ENCODE data around the gene MYO5B. TPM values are rescaled to one million over a fixed set of nuclear protein-coding genes. Genes with fewer than 3 reads are reported as not detected.
"Not testable (repeated sequence)": the region's sequence is repeated elsewhere in the genome, so short reads cannot be mapped to it uniquely, and the experiment has no call there.

The MYO5B gene
- total and polyA plus RNA-seq, 4 donors: 0.92 to 20.3 (median 2.9) TPM

DNA sequence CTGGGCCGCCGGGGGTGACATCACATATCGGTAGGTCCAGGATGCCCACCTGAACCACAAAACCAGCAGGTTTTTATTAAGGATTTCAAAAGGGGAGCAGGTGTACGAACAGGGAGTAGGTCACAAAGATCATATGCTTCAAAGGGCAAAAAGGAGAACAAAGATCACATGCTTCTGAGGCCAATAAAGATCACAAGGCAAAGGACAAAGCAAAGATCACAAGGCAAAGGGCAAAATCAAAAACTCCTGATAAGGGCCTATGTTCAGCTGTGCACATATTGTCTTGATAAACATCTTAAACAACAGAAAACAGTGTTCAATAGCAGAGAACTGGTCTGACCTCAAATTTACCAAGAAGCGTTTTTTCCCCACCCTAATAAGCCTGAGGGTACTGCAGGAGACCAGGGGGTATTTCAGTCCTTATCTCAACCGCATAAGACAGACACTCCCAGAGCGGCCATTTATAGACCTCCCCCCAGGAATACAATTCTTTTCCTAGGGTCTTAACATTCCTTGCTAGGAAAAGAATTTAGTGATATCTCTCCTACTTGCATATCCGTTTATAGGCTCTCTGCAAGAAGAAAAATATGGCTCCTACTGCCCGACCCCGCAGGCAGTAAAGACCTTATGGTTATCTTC is 386.3 kb downstream of the MYO5B start:
- WGBS, 2 donors: 96 to 97% methylated on average over 10 of the region's 10 CpGs
- ATAC-seq (ENCODE audit: low FRiP score); H3K9me3 ChIP-seq (ENCODE audit: control insufficient read depth, low read length); intact Hi-C loops (cut with DNase I); H3K27ac ChIP-seq (ENCODE audit: low read depth in 1 of 2, low read length in 2 of 2); H3K4me3 ChIP-seq (ENCODE audit: low read length in 2 of 2); H3K36me3 ChIP-seq (ENCODE audit: control insufficient read depth in 1 of 2, insufficient read depth in 2 of 2, low read length in 1 of 2); H3K4me1 ChIP-seq (ENCODE audit: control insufficient read depth in 1 of 2, insufficient read depth in 2 of 2, low read length in 2 of 2); DNase-seq; H3K27me3 ChIP-seq (ENCODE audit: control insufficient read depth in 1 of 2, insufficient read depth in 2 of 2, low read length in 1 of 2): not testable (repeated sequence)

DNA sequence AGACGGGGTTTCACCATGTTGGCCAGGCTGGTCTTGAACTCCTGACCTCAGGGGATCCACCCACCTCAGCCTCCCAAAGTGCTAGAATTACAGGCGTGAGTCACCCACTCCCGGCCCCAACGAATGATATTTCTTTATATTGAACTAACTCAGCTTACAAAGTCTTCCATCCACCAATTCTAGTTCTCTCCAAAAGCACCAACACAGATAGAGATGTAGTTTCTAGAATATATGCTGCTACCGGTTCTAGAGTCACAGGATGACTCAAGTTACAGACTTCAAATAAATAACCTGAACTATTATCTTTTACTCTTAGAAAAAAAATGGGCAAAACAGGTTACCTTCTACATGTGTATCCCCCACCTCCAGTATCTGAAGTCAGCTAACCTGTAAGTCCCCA is 390.9 kb downstream of the MYO5B start:
- intact Hi-C loops (cut with DNase I): no loop called here
- 94% methylated on average over 5 of the region's 5 CpGs for WGBS, 2 donors
- Histone ChIP-seq H3K27ac (ENCODE audit: low read depth in 1 of 2, low read length in 2 of 2) (no peak overlapping the region), H3K4me3 (ENCODE audit: low read length in 2 of 2) (no peak overlapping the region), H3K27me3 (ENCODE audit: control insufficient read depth in 1 of 2, insufficient read depth in 2 of 2, low read length in 1 of 2) (no peaks in the 10 kb centered on the region), H3K36me3 (ENCODE audit: control insufficient read depth in 1 of 2, insufficient read depth in 2 of 2, low read length in 1 of 2) (no peaks in the 10 kb centered on the region), H3K9me3 (ENCODE audit: control insufficient read depth, low read length) (no peaks in the 10 kb centered on the region), H3K4me1 (ENCODE audit: control insufficient read depth in 1 of 2, insufficient read depth in 2 of 2, low read length in 2 of 2) (no peaks in the 10 kb centered on the region)
- no peak for ATAC-seq (ENCODE audit: low FRiP score)
- no peak for DNase-seq

DNA sequence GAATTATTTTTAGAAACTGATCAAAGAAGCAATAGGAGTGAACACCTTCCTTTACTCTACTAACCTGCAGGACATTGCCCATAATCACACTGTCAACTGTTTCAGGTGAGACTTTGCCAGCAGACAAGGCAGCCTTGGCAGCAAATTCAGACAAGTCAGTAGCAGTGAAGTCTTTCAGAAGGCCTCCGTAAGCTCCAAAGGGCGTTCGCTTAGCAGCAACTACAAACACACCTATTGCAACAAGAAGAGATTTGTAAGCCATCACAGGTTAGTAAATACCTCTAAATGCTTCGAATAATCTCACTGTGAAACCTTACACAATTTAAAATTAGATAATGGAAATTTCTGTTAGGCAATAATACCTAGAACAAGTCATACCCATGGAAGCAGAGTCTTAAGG is 392.3 kb downstream of the MYO5B start:
- ATAC-seq (ENCODE audit: low FRiP score) (no peak), DNase-seq (no peak)
- Histone ChIP-seq H3K4me1 (ENCODE audit: control insufficient read depth in 1 of 2, insufficient read depth in 2 of 2, low read length in 2 of 2) (no peaks in the 10 kb centered on the region), H3K9me3 (ENCODE audit: control insufficient read depth, low read length) (no peaks in the 10 kb centered on the region), H3K4me3 (ENCODE audit: low read length in 2 of 2) (no peak overlapping the region), H3K36me3 (ENCODE audit: control insufficient read depth in 1 of 2, insufficient read depth in 2 of 2, low read length in 1 of 2) (no peaks in the 10 kb centered on the region), H3K27me3 (ENCODE audit: control insufficient read depth in 1 of 2, insufficient read depth in 2 of 2, low read length in 1 of 2) (no peaks in the 10 kb centered on the region), H3K27ac (ENCODE audit: low read depth in 1 of 2, low read length in 2 of 2) (no peak overlapping the region)
- WGBS, 2 donors: 95 to 97% methylated on average over 4 of the region's 4 CpGs
- intact Hi-C loops (cut with DNase I): no loop called here

DNA sequence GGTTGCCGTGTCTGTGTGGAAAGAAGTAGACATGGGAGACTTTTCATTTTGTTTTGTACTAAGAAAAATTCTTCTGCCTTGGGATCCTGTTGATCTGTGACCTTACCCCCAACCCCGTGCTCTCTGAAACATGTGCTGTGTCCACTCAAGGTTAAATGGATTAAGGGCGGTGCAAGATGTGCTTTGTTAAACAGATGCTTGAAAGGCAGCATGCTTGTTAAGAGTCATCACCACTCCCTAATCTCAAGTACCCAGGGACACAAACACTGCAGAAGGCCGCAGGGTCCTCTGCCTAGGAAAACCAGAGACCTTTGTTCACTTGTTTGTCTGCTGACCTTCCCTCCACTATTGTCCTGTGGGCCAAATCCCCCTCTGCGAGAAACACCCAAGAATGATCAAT is 394.5 kb downstream of the MYO5B start:
- intact Hi-C loops (cut with DNase I); ATAC-seq (ENCODE audit: low FRiP score); H3K9me3 ChIP-seq (ENCODE audit: control insufficient read depth, low read length); H3K36me3 ChIP-seq (ENCODE audit: control insufficient read depth in 1 of 2, insufficient read depth in 2 of 2, low read length in 1 of 2); H3K27me3 ChIP-seq (ENCODE audit: control insufficient read depth in 1 of 2, insufficient read depth in 2 of 2, low read length in 1 of 2); H3K4me3 ChIP-seq (ENCODE audit: low read length in 2 of 2); H3K27ac ChIP-seq (ENCODE audit: low read depth in 1 of 2, low read length in 2 of 2); H3K4me1 ChIP-seq (ENCODE audit: control insufficient read depth in 1 of 2, insufficient read depth in 2 of 2, low read length in 2 of 2); DNase-seq: not testable (repeated sequence)
- 90 to 99% methylated on average over 2 to 5 of the region's 5 CpGs for WGBS, 2 donors

DNA sequence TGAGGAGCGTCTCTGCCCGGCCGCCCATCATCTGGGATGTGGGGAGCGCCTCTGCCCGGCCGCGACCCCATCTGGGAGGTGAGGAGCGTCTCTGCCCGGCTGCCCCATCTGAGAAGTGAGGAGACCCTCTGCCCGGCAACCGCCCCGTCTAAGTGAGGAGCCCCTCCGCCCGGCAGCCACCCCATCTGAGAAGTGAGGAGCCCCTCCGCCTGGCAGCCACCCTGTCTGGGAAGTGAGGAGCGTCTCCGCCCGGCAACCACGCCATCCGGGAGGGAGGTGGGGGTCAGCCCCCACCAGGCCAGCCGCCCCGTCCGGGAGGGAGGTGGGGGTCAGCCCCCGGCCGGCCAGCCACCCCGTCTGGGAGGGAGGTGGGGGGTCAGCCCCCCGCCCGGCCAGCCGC is 395.1 kb downstream of the MYO5B start:
- H3K4me1 ChIP-seq (ENCODE audit: control insufficient read depth in 1 of 2, insufficient read depth in 2 of 2, low read length in 2 of 2); H3K27me3 ChIP-seq (ENCODE audit: control insufficient read depth in 1 of 2, insufficient read depth in 2 of 2, low read length in 1 of 2); H3K27ac ChIP-seq (ENCODE audit: low read depth in 1 of 2, low read length in 2 of 2); H3K4me3 ChIP-seq (ENCODE audit: low read length in 2 of 2); H3K36me3 ChIP-seq (ENCODE audit: control insufficient read depth in 1 of 2, insufficient read depth in 2 of 2, low read length in 1 of 2); intact Hi-C loops (cut with DNase I); H3K9me3 ChIP-seq (ENCODE audit: control insufficient read depth, low read length); DNase-seq; ATAC-seq (ENCODE audit: low FRiP score): not testable (repeated sequence)
- WGBS, 2 donors: 94 to 100% methylated on average over 7 to 23 of the region's 29 CpGs

DNA sequence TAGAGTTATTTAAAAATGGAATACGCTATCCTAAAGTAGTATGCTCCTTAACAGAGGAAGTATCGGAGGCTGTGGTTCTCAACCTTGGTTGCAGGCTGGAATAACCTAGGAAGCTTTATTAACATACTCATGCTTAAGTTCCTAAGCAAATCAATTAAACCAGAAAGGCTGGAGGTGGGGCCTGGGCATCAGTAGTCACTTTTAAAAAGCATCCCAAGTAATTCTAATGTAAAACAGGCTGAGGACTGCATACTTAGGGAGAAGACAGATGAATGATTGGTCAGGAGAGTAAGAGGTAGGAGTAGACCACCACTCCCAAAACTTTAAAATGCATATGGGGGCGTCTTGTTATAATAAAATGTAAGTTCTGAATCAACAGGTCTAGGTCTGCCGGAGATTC is 396.9 kb downstream of the MYO5B start:
- no peaks in the 10 kb centered on the region for H3K9me3 ChIP-seq (ENCODE audit: control insufficient read depth, low read length)
- H3K4me3 ChIP-seq (ENCODE audit: low read length in 2 of 2): no peak overlapping the region
- no peaks in the 10 kb centered on the region for H3K36me3 ChIP-seq (ENCODE audit: control insufficient read depth in 1 of 2, insufficient read depth in 2 of 2, low read length in 1 of 2)
- ATAC-seq (ENCODE audit: low FRiP score) (no peak), DNase-seq (no peak)
- intact Hi-C loops (cut with DNase I): no loop called here
- H3K27ac ChIP-seq (ENCODE audit: low read depth in 1 of 2, low read length in 2 of 2): no peak overlapping the region
- 95 to 98% methylated on average over 4 of the region's 4 CpGs for WGBS, 2 donors
- no peaks in the 10 kb centered on the region for H3K4me1 ChIP-seq (ENCODE audit: control insufficient read depth in 1 of 2, insufficient read depth in 2 of 2, low read length in 2 of 2)
- no peaks in the 10 kb centered on the region for H3K27me3 ChIP-seq (ENCODE audit: control insufficient read depth in 1 of 2, insufficient read depth in 2 of 2, low read length in 1 of 2)

DNA sequence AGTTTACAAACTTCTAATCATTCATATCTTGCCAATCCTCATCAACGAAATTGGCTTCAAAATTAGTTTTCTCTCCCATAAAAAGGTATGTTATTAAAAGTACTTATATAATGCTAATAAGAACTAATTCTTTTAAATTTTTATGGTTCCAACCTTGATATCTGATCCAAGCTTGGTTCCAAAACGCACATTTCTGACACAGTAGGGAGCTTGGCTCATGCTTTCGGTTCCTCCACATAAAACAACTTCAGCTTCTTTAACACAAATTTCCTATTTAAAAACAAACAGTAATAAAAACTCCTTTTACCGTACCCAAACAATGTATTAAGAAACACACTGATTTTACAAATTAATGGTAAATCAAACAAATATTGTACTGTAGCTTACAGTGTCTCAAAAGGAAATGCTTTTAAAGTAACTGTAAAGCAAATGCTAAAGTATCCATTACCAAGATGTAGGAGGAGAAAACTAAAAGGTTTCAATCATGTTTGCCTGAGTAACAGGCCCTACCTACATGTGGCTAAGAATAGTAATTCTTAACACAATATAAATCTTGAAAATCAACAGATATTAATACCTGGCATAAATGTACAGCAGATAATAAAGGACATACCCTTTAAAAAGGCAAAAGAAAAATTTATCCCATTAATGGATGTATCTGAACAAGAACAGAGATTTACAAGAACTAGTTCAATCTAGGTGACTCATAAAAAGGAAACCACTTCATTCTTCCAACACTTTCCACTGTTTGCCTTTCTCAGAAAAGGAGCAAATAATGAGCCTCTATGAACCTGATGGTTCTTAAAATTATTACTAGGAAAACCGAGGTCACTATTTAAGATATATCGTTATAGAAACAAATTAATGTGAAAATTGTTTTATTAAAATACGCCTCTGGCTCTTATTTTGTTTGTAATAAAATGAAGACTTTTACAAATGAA is 399.1 kb downstream of the MYO5B start:
- H3K36me3 ChIP-seq (ENCODE audit: control insufficient read depth in 1 of 2, insufficient read depth in 2 of 2, low read length in 1 of 2): peaks cover under 1 to 3% of the 10 kb centered on the region in 2 donors
- intact Hi-C loops (cut with DNase I): no loop called here
- 87 to 91% methylated on average over 7 of the region's 7 CpGs for WGBS, 2 donors

DNA sequence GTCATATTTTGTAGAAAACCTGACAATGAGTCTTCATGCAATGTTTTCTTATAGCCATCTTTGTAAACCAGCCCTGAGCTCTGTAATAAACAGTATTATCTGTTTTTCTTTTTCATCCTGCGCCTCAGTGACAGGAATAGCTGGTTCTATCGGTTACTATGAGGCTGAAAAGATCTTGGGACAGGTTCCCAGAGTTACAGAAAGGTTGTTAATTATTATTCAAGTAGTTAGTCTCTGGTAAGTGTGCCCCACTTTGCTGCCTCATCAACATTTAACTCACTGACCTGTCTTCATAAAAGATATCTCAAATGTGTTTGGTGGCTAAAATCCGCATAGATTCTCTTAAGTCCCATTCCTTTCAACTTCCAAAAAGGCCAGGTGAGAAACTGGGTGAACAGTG is 400.2 kb downstream of the MYO5B start:
- intact Hi-C loops (cut with DNase I): no loop called here
- H3K36me3 ChIP-seq (ENCODE audit: control insufficient read depth in 1 of 2, insufficient read depth in 2 of 2, low read length in 1 of 2): peaks cover 3% of the 10 kb centered on the region in 2 donors
- H3K27me3 ChIP-seq (ENCODE audit: control insufficient read depth in 1 of 2, insufficient read depth in 2 of 2, low read length in 1 of 2): no peaks in the 10 kb centered on the region
- H3K9me3 ChIP-seq (ENCODE audit: control insufficient read depth, low read length): no peaks in the 10 kb centered on the region
- no peaks in the 10 kb centered on the region for H3K4me1 ChIP-seq (ENCODE audit: control insufficient read depth in 1 of 2, insufficient read depth in 2 of 2, low read length in 2 of 2)
- no peak overlapping the region for H3K4me3 ChIP-seq (ENCODE audit: low read length in 2 of 2)
- ATAC-seq (ENCODE audit: low FRiP score) (no peak), DNase-seq (no peak)
- WGBS, 2 donors: 94 to 95% methylated on average over 3 of the region's 3 CpGs
- no peak overlapping the region for H3K27ac ChIP-seq (ENCODE audit: low read depth in 1 of 2, low read length in 2 of 2)

More for the DNA sequence above, 399.1 kb downstream of the MYO5B start:
- ATAC-seq (ENCODE audit: low FRiP score): no peak
- no peak for DNase-seq
- H3K4me3 ChIP-seq (ENCODE audit: low read length in 2 of 2): no peak overlapping the region
- no peak overlapping the region for H3K27ac ChIP-seq (ENCODE audit: low read depth in 1 of 2, low read length in 2 of 2)
- H3K27me3 ChIP-seq (ENCODE audit: control insufficient read depth in 1 of 2, insufficient read depth in 2 of 2, low read length in 1 of 2): no peaks in the 10 kb centered on the region
- H3K4me1 ChIP-seq (ENCODE audit: control insufficient read depth in 1 of 2, insufficient read depth in 2 of 2, low read length in 2 of 2): no peaks in the 10 kb centered on the region
- H3K9me3 ChIP-seq (ENCODE audit: control insufficient read depth, low read length): no peaks in the 10 kb centered on the region
